GM12801 (cell line): Measurements from ENCODE around the gene ZNF135.

Experiments
- CTCF ChIP-seq: IDR thresholded peaks from one replicate; pipeline ENCODE4 v1.5.1; 2011; ENCODE audit warnings: control low read depth; ENCODE audit not compliant: insufficient read length; ENCODE audit errors: extremely low read depth

The ZNF135 gene

DNA sequence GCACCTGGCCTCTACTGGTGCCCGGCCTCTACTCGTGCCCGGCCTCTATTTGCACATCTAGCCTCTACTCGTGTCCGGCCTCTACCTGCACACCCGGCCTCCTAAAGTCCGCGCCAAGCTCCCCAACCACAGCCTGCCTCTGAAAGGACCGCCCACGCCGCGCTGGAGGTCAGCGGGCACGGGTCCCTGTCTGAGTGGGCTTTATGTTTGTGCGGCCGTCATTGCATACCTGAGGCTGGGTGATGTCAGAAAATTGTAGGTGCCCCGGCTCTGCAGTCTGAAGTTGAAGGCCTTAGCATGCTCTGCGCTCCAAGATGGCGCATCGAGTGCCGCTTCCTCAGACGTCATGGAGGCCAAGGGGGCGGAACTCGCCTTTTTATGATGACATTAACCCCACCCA, 1.1 kb downstream of the ZNF135 start:
- TF ChIP-seq CTCF, result no peak

DNA sequence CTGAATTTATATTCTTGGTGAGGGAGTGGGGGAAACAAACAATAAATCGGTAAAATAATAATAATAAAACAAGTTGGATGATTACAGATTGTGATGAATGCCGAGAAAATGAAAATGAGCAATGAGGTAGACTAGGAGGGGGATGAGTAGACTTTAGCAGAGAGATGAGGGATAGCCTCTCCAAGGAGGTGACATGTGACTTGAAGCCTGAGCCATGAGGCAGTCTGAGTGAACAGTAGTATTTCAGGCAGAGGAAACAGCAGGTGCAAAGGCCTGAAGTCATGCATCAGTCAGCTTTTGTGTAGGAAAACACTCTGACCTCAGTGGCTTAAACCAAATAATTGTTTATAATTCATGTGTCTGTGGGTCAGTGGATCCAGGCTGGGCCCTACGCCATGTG, 4.6 kb downstream of the ZNF135 start:
- no peak for TF ChIP-seq CTCF

DNA sequence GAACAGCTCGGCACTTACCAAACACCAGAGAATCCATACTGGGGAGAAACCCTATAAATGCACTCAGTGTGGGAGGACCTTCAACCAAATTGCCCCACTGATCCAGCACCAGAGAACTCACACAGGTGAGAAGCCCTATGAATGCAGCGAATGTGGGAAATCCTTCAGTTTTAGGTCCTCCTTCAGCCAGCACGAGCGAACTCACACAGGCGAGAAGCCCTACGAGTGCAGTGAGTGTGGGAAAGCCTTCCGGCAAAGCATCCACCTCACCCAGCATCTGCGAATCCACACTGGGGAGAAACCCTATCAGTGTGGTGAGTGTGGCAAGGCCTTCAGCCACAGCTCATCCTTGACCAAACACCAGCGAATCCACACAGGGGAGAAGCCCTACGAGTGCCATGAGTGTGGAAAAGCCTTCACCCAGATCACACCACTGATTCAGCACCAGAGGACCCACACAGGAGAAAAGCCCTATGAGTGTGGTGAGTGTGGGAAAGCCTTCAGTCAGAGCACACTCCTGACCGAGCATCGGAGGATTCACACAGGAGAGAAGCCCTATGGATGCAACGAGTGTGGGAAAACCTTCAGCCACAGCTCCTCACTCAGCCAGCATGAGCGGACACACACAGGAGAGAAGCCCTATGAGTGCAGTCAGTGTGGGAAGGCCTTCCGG, 8.3 kb downstream of the ZNF135 start:
- no peak for TF ChIP-seq CTCF

DNA sequence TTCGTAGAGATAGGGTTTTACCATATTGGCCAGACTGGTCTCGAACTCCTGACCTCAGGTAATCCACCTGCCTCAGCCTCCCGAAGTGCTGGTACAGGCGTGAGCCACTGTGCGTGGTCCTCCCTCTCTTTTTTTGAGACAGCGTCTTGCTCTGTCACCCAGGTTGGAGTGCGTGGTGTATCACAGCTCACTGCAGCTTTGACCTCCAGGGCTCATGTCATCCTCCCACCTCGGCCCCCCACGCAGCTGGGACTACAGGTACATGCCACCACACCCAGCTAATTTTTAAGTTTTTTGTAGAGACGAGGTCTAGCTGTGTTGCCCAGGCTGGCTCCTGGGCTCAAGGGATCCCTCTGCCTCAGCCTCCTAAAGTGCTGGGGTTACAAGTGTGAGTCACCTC, 20.7 kb downstream of the ZNF135 start:
- TF ChIP-seq CTCF, result no peak

- no peak for TF ChIP-seq CTCF
Measured at GRCh38 chr19:58083021-58083420, 23.9 kb downstream of the ZNF135 start.

- TF ChIP-seq CTCF, result no peak
Measured at GRCh38 chr19:58084596-58085347, 25.7 kb downstream of the ZNF135 start.

- no peak for TF ChIP-seq CTCF
Measured at GRCh38 chr19:58085348-58085875, 26.3 kb downstream of the ZNF135 start.
